HG03280 (cell line): ENCODE results near the gene NCBP3.
"Not testable (repeated sequence)": the region's sequence is repeated elsewhere in the genome, so short reads cannot be mapped to it uniquely, and the experiment has no call there.

Experiments used
- ATAC-seq: cut with Tn5 transposase; IDR thresholded peaks from one replicate; pipeline ENCODE4 v1.9.1; 2021; ENCODE audit warnings: mild to moderate bottlenecking, moderate library complexity; ENCODE audit not compliant: unreplicated experiment

Gene NCBP3

GRCh38 chr17:3794152-3794551 lies 51.9 kb downstream of the NCBP3 start:
- ATAC-seq, result not testable (repeated sequence)

GRCh38 chr17:3793258-3793657 lies 52.8 kb downstream of the NCBP3 start:
- ATAC-seq, result not testable (repeated sequence)

GRCh38 chr17:3792481-3792880 lies 53.6 kb downstream of the NCBP3 start:
- ATAC-seq, result no peak

DNA sequence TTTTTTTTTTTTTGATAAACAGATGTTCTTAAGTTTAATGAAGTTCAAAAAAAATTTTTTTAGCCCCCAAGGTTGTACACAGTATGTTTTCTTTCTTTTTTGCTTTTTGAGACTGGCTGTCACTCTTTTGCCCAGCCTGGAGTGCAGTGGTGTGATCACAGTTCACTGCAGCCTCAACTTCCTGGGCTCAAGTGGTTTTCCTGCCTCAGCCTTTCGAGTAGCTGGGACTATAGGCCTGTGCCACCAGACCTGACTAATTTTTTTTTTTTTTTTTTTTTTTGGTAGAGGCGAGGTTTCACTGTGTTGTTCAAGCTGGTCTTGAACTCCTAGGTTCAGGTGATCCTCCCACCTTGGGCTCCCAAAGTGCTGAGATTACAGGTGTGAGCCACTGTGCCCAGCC lies 57.8 kb downstream of the NCBP3 start:
- no peak for ATAC-seq

DNA sequence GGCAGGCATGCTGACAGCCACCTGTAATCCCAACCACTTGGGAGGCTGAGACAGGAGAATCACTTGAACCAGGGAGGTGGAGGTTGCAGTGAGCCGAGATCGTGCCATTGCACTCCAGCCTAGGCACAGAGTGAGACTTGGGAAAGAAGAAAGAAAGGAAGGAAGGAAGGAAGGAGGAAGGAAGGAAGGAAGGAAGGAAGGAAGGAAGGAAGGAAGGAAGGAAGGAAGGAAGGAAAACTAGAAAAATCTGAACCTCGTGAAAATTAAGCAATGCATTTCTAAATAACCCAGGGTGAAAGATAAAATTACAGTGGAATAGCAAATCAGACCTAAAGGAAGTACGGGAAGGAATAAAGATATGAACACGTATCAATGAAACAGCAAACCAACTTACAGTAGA lies 60.7 kb downstream of the NCBP3 start:
- ATAC-seq, result not testable (repeated sequence)

DNA sequence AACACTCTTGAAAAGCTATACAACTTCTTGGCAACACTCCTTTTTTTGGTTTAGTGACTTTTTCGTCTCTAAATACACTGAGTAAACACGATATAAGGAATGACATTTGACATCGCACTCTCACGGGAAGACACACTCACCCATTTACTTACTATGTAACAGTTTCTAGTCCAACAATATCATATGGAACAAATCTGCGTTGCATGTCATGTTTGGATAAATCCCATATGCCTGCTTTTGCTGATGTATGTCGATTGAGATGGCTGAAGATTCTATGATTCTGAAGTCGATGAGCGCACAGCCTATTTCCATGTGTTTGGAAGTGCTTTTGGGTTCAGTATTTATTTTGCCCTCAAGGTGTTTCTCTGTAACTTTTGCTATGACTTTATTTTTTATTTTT lies 63.3 kb downstream of the NCBP3 start:
- no peak for ATAC-seq

DNA sequence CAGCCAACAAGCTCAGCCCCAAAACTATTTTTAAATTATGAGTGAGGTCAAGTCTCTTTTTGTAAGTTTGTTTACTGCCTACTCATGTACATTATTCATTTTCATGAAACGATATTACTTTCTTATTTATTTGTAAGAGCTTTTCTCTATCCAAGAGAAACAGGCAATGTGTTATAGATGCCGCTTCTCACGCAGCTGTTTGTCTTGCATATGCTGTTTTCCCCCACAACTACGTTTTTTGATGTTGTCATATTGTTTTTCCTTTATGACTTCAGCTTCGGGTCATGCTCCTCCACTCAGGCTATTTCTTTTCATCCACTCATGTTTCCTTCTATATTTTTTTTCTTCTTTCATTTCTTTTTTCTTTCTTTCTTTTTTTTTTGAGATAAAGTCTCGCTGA lies 65.1 kb downstream of the NCBP3 start:
- no peak for ATAC-seq

- ATAC-seq, result no peak
Measured at GRCh38 chr17:3777366-3778120, 68.5 kb downstream of the NCBP3 start.

- ATAC-seq, result no peak
Measured at GRCh38 chr17:3773966-3774365, 72.1 kb downstream of the NCBP3 start.

- ATAC-seq, result no peak
Measured at GRCh38 chr17:3773511-3773910, 72.5 kb downstream of the NCBP3 start.

GRCh38 chr17:3772764-3773163 lies 73.3 kb downstream of the NCBP3 start:
- no peak for ATAC-seq

- no peak for ATAC-seq
Measured at GRCh38 chr17:3771140-3771539, 74.9 kb downstream of the NCBP3 start.

DNA sequence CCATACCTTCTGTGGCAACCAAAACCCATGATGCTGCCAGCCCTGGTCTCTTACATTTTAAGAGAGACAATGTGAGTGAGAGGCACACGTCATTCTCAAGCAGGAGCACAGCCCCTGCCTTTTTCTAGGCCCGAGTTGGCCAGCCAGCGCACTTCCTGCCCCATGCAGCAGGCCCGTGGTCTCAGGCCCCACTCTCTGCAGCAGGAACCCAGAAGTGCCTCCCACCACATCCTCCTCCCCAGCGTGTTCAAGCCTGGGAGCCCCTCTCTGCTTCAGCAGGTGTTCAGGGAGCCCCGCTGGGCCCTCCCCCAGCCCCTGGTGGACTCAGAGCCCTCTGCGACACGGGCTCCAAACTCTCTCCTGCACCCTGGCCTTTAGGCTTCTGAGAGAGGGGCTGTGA lies 75.6 kb downstream of the NCBP3 start:
- no peak for ATAC-seq

GRCh38 chr17:3768769-3769168 lies 77.3 kb downstream of the NCBP3 start:
- ATAC-seq, result no peak

GRCh38 chr17:3768341-3768740 lies 77.7 kb downstream of the NCBP3 start:
- ATAC-seq, result no peak

- no peak for ATAC-seq
Measured at GRCh38 chr17:3766779-3767178, 79.3 kb downstream of the NCBP3 start.

DNA sequence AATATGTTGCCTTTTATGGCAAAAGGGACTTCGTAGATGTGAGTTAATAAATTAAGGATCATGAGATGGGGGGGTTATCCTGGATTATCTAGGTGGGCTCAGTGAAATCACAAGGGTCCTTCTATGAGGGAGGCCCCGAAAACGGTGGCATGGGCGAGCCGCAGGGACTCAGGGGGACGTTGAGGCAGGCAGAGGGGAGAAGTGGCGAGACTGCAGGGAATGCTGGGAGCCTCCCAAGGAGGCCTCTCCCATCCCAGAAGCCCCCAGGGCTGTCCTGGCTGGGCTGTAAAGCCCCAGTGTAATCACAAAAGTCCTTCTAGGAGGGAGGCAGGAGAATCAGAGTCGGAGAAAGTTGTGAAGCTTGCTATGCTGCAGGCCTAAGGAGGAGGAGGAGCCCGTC lies 80.1 kb downstream of the NCBP3 start:
- no peak for ATAC-seq

- no peak for ATAC-seq
Measured at GRCh38 chr17:3763777-3764170, 82.3 kb downstream of the NCBP3 start.

- ATAC-seq, result peak; percentile 52
Measured at GRCh38 chr17:3762922-3763776, 82.9 kb downstream of the NCBP3 start.

DNA sequence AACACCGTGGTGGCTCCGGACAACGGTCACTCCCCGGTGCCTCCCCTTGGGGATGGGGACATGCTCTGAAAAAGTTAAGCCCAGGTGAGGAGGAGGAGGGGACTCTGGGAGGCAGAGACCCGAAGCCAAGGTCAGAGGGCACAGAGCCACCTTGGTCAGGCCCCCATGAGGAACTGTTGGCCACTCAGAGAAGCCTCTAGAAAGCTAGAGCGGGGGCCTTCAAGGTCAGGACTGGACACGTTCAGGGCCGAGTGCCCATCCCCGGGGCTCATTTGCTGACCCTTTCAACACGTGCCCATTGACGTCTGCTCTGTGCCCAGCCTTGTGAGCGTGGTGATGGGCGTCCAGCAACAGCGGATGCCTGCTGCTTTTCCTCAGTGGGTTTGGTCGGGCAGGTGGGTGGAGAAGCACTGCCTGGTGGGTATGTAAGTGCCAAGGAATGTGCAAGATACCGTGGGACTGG lies 84.1 kb downstream of the NCBP3 start:
- ATAC-seq, result no peak

DNA sequence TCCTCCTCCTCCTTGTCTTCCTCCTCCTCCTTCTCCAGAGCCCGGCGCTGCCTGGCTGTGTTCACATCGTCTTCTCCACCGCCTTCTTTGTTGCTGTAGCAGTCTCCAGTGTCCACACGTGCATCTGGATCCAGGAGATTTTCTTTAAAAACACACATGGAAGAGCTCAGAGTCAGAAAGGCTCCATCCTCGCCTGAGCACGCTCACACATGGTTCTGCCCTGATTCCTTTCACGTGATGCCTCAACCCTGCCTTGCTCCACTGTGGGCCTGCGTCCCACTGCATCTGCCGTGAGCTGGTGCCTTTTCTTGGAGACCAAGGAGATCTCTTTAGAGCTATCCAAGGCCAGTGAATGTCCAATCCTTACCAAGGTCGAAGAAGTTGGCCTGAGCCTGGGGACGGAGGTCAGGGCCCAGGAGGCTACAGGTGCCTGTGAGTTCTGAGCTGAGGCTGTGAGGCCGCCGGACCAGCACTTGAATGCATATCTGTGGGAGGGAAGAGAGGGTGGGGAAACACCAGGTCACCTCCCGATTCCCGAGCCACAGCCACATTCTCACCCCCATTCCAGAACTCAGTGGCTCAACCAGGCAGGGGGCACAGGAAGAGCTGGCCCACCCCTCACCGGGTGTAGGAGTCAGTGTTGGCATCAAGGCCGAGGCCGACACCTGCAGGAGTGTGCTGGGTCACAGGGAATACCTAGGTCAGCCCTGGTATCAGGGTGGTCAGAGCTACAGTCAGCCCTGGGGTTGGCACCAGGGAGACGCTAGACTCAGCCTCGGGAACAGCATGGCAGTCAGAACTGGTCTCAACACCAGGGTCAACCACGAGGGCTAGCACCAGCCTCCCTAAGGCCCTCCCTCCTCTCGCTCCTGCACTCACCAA lies 84.8 kb downstream of the NCBP3 start:
- ATAC-seq, result no peak
